ENCODE measurements around the gene MAT1A.
"Not testable (repeated sequence)": the region's sequence is repeated elsewhere in the genome, so short reads cannot be mapped to it uniquely, and the experiment has no call there.

The MAT1A gene

GRCh38 chr10:80264081-80265056, 25.1 kb downstream of the MAT1A start:
- no peak for DNase-seq

- DNase-seq = no peak
Observed at GRCh38 chr10:80261316-80262030, 28.0 kb downstream of the MAT1A start.

- DNase-seq = peak; percentile 69
Observed at GRCh38 chr10:80260295-80261243, 28.9 kb downstream of the MAT1A start.

- DNase-seq = peak; percentile 52
Observed at GRCh38 chr10:80259405-80259871, 30.0 kb downstream of the MAT1A start.

- DNase-seq = peak; percentile 53
Observed at GRCh38 chr10:80256798-80257197, 32.7 kb downstream of the MAT1A start.

- not testable (repeated sequence) for DNase-seq
Observed at GRCh38 chr10:80254726-80255125, 34.7 kb downstream of the MAT1A start.

- DNase-seq = not testable (repeated sequence)
Observed at GRCh38 chr10:80253963-80254271, 35.5 kb downstream of the MAT1A start.

GRCh38 chr10:80253266-80253962, 36.0 kb downstream of the MAT1A start:
- DNase-seq = no peak

- DNase-seq = no peak
Observed at GRCh38 chr10:80252296-80252887, 37.1 kb downstream of the MAT1A start.

- not testable (repeated sequence) for DNase-seq
Observed at GRCh38 chr10:80251703-80252280, 37.7 kb downstream of the MAT1A start.

- DNase-seq = not testable (repeated sequence)
Observed at GRCh38 chr10:80250399-80250798, 39.1 kb downstream of the MAT1A start.

- DNase-seq = not testable (repeated sequence)
Observed at GRCh38 chr10:80249906-80250305, 39.6 kb downstream of the MAT1A start.

GRCh38 chr10:80247611-80248010, 41.8 kb downstream of the MAT1A start:
- DNase-seq = not testable (repeated sequence)

GRCh38 chr10:80244371-80244770, 45.1 kb downstream of the MAT1A start:
- DNase-seq = not testable (repeated sequence)

- DNase-seq = not testable (repeated sequence)
Observed at GRCh38 chr10:80242341-80242740, 47.1 kb downstream of the MAT1A start.

GRCh38 chr10:80236457-80236856, 53.0 kb downstream of the MAT1A start:
- DNase-seq = not testable (repeated sequence)

- DNase-seq = not testable (repeated sequence)
Observed at GRCh38 chr10:80234331-80235235, 54.9 kb downstream of the MAT1A start.

- not testable (repeated sequence) for DNase-seq
Observed at GRCh38 chr10:80233871-80234270, 55.6 kb downstream of the MAT1A start.

GRCh38 chr10:80226723-80227122, 62.7 kb downstream of the MAT1A start:
- DNase-seq = not testable (repeated sequence)

- not testable (repeated sequence) for DNase-seq
Observed at GRCh38 chr10:80223031-80223419, 66.4 kb downstream of the MAT1A start.

All from activated CD8-positive, alpha-beta memory T cell treated with anti-CD3 and anti-CD28 coated beads for 24 hours (primary cell).